CD4-positive, alpha-beta memory T cell (primary cell): ENCODE measurements around the gene TMEM198. TPM values are rescaled to one million over a fixed set of nuclear protein-coding genes. Genes with fewer than 3 reads are reported as not detected.

Experiments used
- CTCF ChIA-PET: fragments of 350-600 bp; sonication (Branson Sonifier 250); formaldehyde crosslinking; loops from one replicate; lab custom pipeline; 2021; ENCODE audit warnings: inconsistent platforms; ENCODE audit not compliant: partially characterized antibody; lab: Charles Lee
- POLR2A ChIA-PET: fragments of 350-600 bp; sonication (Branson Sonifier 250); formaldehyde crosslinking; loops from one replicate; lab custom pipeline; 2021; ENCODE audit not compliant: partially characterized antibody; lab: Charles Lee
- DNase-seq, 5 donors: peaks; one replicate each; pipeline versions ENCODE4 v3.0.0 to v3.0.0-alpha.2; 2020 to 2022; ENCODE audit warnings: mixed read lengths in 1 of 5
- H3K27ac ChIP-seq: one replicate; pipeline ENCODE4 v1.7.0; 2013; ENCODE audit warnings: low read depth, low read length
- H3K27me3 ChIP-seq: 2 replicates; pipeline ENCODE4 v1.7.0; 2013; ENCODE audit warnings: mild to moderate bottlenecking, low read length, moderate library complexity; ENCODE audit not compliant: insufficient read depth
- H3K36me3 ChIP-seq: 2 replicates; pipeline ENCODE4 v1.7.0; 2013; ENCODE audit warnings: mild to moderate bottlenecking, low read length, moderate library complexity; ENCODE audit not compliant: insufficient read depth
- H3K4me1 ChIP-seq: 2 replicates; pipeline ENCODE4 v1.7.0; 2013; ENCODE audit warnings: mild to moderate bottlenecking, low read length, moderate library complexity; ENCODE audit not compliant: insufficient read depth
- H3K4me3 ChIP-seq, 2 donors: one replicate each; pipeline ENCODE4 v1.7.0; 2013; ENCODE audit warnings: low read length in 2 of 2, mild to moderate bottlenecking in 1 of 2
- H3K9me3 ChIP-seq, 2 donors: one replicate each; pipeline ENCODE4 v1.7.0; 2013; ENCODE audit warnings: low read length in 2 of 2, control low read depth in 1 of 2; ENCODE audit not compliant: control insufficient read depth in 1 of 2
- H3K27ac Mint-ChIP-seq, 7 donors: one replicate each; pipeline ENCODE4 v1.8.0; 2020 to 2021; ENCODE audit warnings: mixed read lengths in 7 of 7, mild to moderate bottlenecking in 6 of 7, inconsistent platforms in 3 of 7, moderate library complexity in 3 of 7
- H3K27me3 Mint-ChIP-seq, 2 donors: one replicate each; pipeline ENCODE4 v1.8.0; 2020 to 2021; ENCODE audit warnings: mixed read lengths in 2 of 2
- H3K36me3 Mint-ChIP-seq, 2 donors: one replicate each; pipeline ENCODE4 v1.8.0; 2020 to 2021; ENCODE audit warnings: mixed read lengths in 2 of 2, inconsistent platforms in 1 of 2, mild to moderate bottlenecking in 1 of 2
- H3K4me1 Mint-ChIP-seq, 4 donors: one replicate each; pipeline ENCODE4 v1.8.0; 2020 to 2021; ENCODE audit warnings: mixed read lengths in 4 of 4, mild to moderate bottlenecking in 1 of 4
- H3K4me3 Mint-ChIP-seq, 8 donors: one replicate each; pipeline ENCODE4 v1.8.0; 2020 to 2021; ENCODE audit warnings: mixed read lengths in 8 of 8, mild to moderate bottlenecking in 7 of 8, moderate library complexity in 6 of 8, inconsistent platforms in 3 of 8
- H3K9me3 Mint-ChIP-seq, 8 donors: one replicate each; pipeline ENCODE4 v1.8.0; 2020 to 2021; ENCODE audit warnings: mixed read lengths in 8 of 8, mild to moderate bottlenecking in 5 of 8, inconsistent platforms in 3 of 8, moderate library complexity in 1 of 8
- intact Hi-C: fragments of 100-400 bp; cut with micrococcal nuclease; formaldehyde crosslinking; loops from one replicate; pipeline ENCODE4 v1.15.1; 2023
- polyA plus RNA-seq, 2 donors: library from polyadenylated mRNA; unstranded; fragments of 300-500 nt; fragmentation: Illumina TruSeq; gene quantifications; one replicate each; pipeline ENCODE4 v1.2.3, GENCODE V29; 2021
- total RNA-seq, 2 experiments: library from RNA; stranded (reverse); gene quantifications; one replicate each; pipeline ENCODE4 v1.2.3, GENCODE V29; 2021

TMEM198 gene
- total and polyA plus RNA-seq, 4 experiments from 2014 or later, result 0.67 to 0.76 TPM; not detected in 2

- no peak overlapping the region for H3K27ac Mint-ChIP-seq
- Histone ChIP-seq H3K27ac (no peak overlapping the region), H3K9me3 (no peaks in the 10 kb centered on the region), H3K36me3 (no peaks in the 10 kb centered on the region), H3K4me3 (no peak overlapping the region), H3K4me1 (peaks cover 10% of the 10 kb centered on the region), H3K27me3 (peaks cover 25% of the 10 kb centered on the region)
- intact Hi-C loops, result no loop called here
- ChIA-PET POLR2A (no interaction called here), CTCF (interaction anchor here (1.2 to 4.1 kb wide), 6 partner anchors 8 to 60 kb away, joined by 4 to 23 read pairs (median 8); no protein-coding TSS in a partner anchor)
- no peak overlapping the region for H3K4me3 Mint-ChIP-seq
- no peak for DNase-seq
- no peaks in the 10 kb centered on the region for H3K9me3 Mint-ChIP-seq
- peaks cover 10 to 19% (median 13%) of the 10 kb centered on the region in 4 donors for H3K4me1 Mint-ChIP-seq
- H3K27me3 Mint-ChIP-seq, result peaks cover 68 to 71% of the 10 kb centered on the region in 2 donors
- H3K36me3 Mint-ChIP-seq, result no peaks in the 10 kb centered on the region
These were observed 24.3 kb upstream of the TMEM198 start for GRCh38 chr2:219519526-219519916.

DNA sequence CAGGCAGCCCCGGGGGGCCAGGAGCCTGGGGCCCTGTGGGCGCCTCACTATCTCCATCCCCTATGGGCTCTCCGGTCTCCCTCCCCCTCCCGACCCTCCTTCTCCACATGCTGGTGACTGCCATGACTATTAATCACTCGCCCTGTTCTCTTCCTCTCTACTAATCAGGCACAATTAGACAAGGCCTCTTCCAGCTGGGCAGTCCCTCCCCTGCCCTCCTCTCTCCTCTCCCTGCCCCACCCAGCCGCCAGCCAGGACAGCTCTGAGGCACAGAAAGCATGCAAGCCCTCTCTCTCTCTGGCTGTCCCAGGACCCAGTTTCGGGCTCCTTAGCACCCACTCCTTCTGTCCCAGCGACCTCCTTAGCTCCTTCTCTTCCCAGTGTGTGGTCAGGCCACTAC is 23.7 kb upstream of the TMEM198 start:
- no peak for DNase-seq
- H3K36me3 Mint-ChIP-seq, result no peaks in the 10 kb centered on the region
- peaks cover 68 to 74% of the 10 kb centered on the region in 2 donors for H3K27me3 Mint-ChIP-seq
- H3K4me3 Mint-ChIP-seq, result no peak overlapping the region
- Histone ChIP-seq H3K27me3 (peaks cover 29% of the 10 kb centered on the region), H3K4me3 (no peak overlapping the region), H3K4me1 (peaks cover 10% of the 10 kb centered on the region), H3K36me3 (no peaks in the 10 kb centered on the region), H3K27ac (no peak overlapping the region), H3K9me3 (no peaks in the 10 kb centered on the region)
- intact Hi-C loops, result no loop called here
- peak overlapping the region in 1 of 7 donors; percentile 41 for H3K27ac Mint-ChIP-seq
- no peaks in the 10 kb centered on the region for H3K9me3 Mint-ChIP-seq
- CTCF ChIA-PET, result interaction anchor here (0.9 to 4.1 kb wide), 7 partner anchors 8 to 115 kb away, joined by 3 to 23 read pairs (median 4); no protein-coding TSS in a partner anchor
- peaks cover 10 to 19% (median 13%) of the 10 kb centered on the region in 4 donors for H3K4me1 Mint-ChIP-seq
- POLR2A ChIA-PET, result no interaction called here

DNA sequence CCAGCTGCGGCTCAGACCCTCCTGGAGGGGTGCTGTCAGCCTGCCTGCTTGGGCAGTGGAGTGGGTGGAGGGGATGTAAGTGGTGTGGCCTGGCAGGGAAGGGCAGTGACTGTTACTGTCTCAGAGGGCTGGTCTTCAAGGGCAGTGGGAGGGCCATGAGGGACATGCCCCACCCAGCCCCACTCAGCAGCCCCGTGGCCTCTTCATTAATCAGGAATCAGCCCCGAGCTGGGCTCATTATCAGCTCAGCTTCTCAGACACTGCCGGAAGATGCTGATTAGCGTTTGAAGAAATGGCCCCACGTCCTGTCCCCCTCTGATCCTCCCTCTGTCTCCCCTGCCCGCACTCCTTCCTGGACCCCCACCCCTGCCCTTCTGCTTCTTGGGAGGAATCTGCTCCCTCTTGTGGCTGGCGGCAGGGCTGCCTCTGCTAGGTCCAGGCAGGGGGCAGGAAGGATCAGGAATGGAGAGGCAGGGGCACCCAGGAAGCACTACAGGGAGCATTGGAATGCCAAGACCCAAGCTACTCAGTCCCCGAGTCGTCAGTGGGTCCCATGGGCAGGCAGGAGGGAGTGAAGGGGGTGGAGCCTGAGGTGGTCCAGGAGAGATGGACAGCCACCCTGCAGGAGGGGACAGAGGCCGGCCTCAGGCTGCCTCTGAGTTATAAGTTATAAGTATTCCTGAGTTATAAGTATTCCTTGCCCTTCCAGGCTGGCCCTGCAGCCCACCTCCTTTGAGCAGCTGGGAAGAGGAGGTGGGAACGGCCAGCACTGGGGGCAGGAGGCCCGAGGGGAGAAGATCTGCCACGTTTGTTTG is 22.6 kb upstream of the TMEM198 start:
- peaks cover 10 to 19% (median 12%) of the 10 kb centered on the region in 4 donors for H3K4me1 Mint-ChIP-seq
- no peak for DNase-seq
- intact Hi-C loops, result no loop called here
- Histone ChIP-seq H3K27me3 (peaks cover 29% of the 10 kb centered on the region), H3K9me3 (no peaks in the 10 kb centered on the region), H3K36me3 (no peaks in the 10 kb centered on the region), H3K4me3 (no peak overlapping the region), H3K27ac (no peak overlapping the region), H3K4me1 (peaks cover 10% of the 10 kb centered on the region)
- no peaks in the 10 kb centered on the region for H3K9me3 Mint-ChIP-seq
- peak overlapping the region in 2 of 7 donors; percentile 17 to 54 for H3K27ac Mint-ChIP-seq
- H3K4me3 Mint-ChIP-seq, result peak overlapping the region in 3 of 8 donors; percentile 2 to 73 (median 3)
- POLR2A ChIA-PET, result interaction anchor here (0.5 kb wide), 1 partner anchor 944 kb away, joined by 3 read pairs; no protein-coding TSS in a partner anchor
- H3K27me3 Mint-ChIP-seq, result peaks cover 67 to 79% of the 10 kb centered on the region in 2 donors
- no peaks in the 10 kb centered on the region for H3K36me3 Mint-ChIP-seq
- CTCF ChIA-PET, result interaction anchor here (0.7 to 4.1 kb wide), 7 partner anchors 9 to 117 kb away, joined by 3 to 23 read pairs (median 4); no protein-coding TSS in a partner anchor

GRCh38 chr2:219522111-219523030 is 21.5 kb upstream of the TMEM198 start:
- ChIA-PET POLR2A (interaction anchor here (0.5 kb wide), 1 partner anchor 945 kb away, joined by 3 read pairs; no protein-coding TSS in a partner anchor), CTCF (interaction anchor here (1.8 kb wide), 1 partner anchor 27 kb away, joined by 8 read pairs; a partner anchor contains a TSS)
- intact Hi-C loops, result no loop called here
- Histone ChIP-seq H3K27me3 (peaks cover 29% of the 10 kb centered on the region), H3K27ac (no peak overlapping the region), H3K36me3 (no peaks in the 10 kb centered on the region), H3K4me3 (no peak overlapping the region), H3K4me1 (peaks cover 10% of the 10 kb centered on the region), H3K9me3 (no peaks in the 10 kb centered on the region)
- H3K36me3 Mint-ChIP-seq, result no peaks in the 10 kb centered on the region
- DNase-seq, result no peak
- H3K4me1 Mint-ChIP-seq, result peaks cover 10 to 19% (median 12%) of the 10 kb centered on the region in 4 donors
- no peaks in the 10 kb centered on the region for H3K9me3 Mint-ChIP-seq
- peaks cover 69 to 78% of the 10 kb centered on the region in 2 donors for H3K27me3 Mint-ChIP-seq
- no peak overlapping the region for H3K27ac Mint-ChIP-seq
- H3K4me3 Mint-ChIP-seq, result peak overlapping the region in 5 of 8 donors; percentile 35 to 73 (median 40)

GRCh38 chr2:219523031-219523671 is 20.7 kb upstream of the TMEM198 start:
- Mint-ChIP-seq H3K27me3 (peaks cover 69 to 77% of the 10 kb centered on the region in 2 donors), H3K9me3 (no peaks in the 10 kb centered on the region), H3K36me3 (no peaks in the 10 kb centered on the region), H3K4me3 (peak overlapping the region in 3 of 8 donors; percentile 9 to 72 (median 62)), H3K27ac (no peak overlapping the region), H3K4me1 (peaks cover 10 to 19% (median 12%) of the 10 kb centered on the region in 4 donors)
- no peak overlapping the region for H3K4me3 ChIP-seq
- ChIA-PET CTCF (interaction anchor here (0.5 to 1.8 kb wide), 5 partner anchors 13 to 548 kb away, joined by 3 to 8 read pairs (median 3); a partner anchor contains a TSS), POLR2A (no interaction called here)
- H3K27ac ChIP-seq, result no peak overlapping the region
- no peaks in the 10 kb centered on the region for H3K36me3 ChIP-seq
- peaks cover 10% of the 10 kb centered on the region for H3K4me1 ChIP-seq
- DNase-seq, result no peak
- H3K9me3 ChIP-seq, result no peaks in the 10 kb centered on the region
- H3K27me3 ChIP-seq, result peaks cover 34% of the 10 kb centered on the region
- intact Hi-C loops, result no loop called here

- CTCF ChIA-PET, result interaction anchor here (0.8 to 1.8 kb wide), 3 partner anchors 17 to 30 kb away, joined by 3 to 8 read pairs (median 4); a partner anchor contains a TSS
- no peaks in the 10 kb centered on the region for H3K36me3 Mint-ChIP-seq
- peaks cover 10% of the 10 kb centered on the region for H3K4me1 ChIP-seq
- intact Hi-C loops, result no loop called here
- H3K27ac Mint-ChIP-seq, result no peak overlapping the region
- H3K4me3 ChIP-seq, result no peak overlapping the region
- POLR2A ChIA-PET, result no interaction called here
- H3K9me3 Mint-ChIP-seq, result no peaks in the 10 kb centered on the region
- no peak overlapping the region for H3K4me3 Mint-ChIP-seq
- no peak for DNase-seq
- H3K27me3 ChIP-seq, result peaks cover 44% of the 10 kb centered on the region
- H3K4me1 Mint-ChIP-seq, result peaks cover 8 to 19% (median 12%) of the 10 kb centered on the region in 4 donors
- H3K27ac ChIP-seq, result no peak overlapping the region
- no peaks in the 10 kb centered on the region for H3K9me3 ChIP-seq
- H3K36me3 ChIP-seq, result no peaks in the 10 kb centered on the region
- H3K27me3 Mint-ChIP-seq, result peaks cover 66 to 79% of the 10 kb centered on the region in 2 donors
These were observed 19.0 kb upstream of the TMEM198 start for GRCh38 chr2:219524817-219525216.
